HG02588 (cell line): ENCODE measurements around the gene ODAD4.

Experiments used
- ATAC-seq: cut with Tn5 transposase; IDR thresholded peaks from one replicate; pipeline ENCODE4 v1.9.1; 2021; ENCODE audit warnings: mild to moderate bottlenecking, moderate library complexity; ENCODE audit not compliant: unreplicated experiment

ODAD4 gene

GRCh38 chr17:41939693-41940090 is 9.3 kb downstream of the ODAD4 start:
- no peak for ATAC-seq

GRCh38 chr17:41941168-41941567 is 10.8 kb downstream of the ODAD4 start:
- no peak for ATAC-seq

- ATAC-seq, result no peak
Observed at GRCh38 chr17:41942626-41943373, 12.4 kb downstream of the ODAD4 start.

- ATAC-seq, result no peak
Observed at GRCh38 chr17:41943492-41943891, 13.1 kb downstream of the ODAD4 start.

- ATAC-seq, result no peak
Observed at GRCh38 chr17:41944943-41945342, 14.5 kb downstream of the ODAD4 start.

- no peak for ATAC-seq
Observed at GRCh38 chr17:41948762-41949460, 18.5 kb downstream of the ODAD4 start.

- ATAC-seq, result no peak
Observed at GRCh38 chr17:41956522-41956921, 26.1 kb downstream of the ODAD4 start.

GRCh38 chr17:41957031-41957868 is 26.8 kb downstream of the ODAD4 start:
- no peak for ATAC-seq

GRCh38 chr17:41957869-41958439 is 27.5 kb downstream of the ODAD4 start:
- no peak for ATAC-seq

GRCh38 chr17:41959030-41959335 is 28.6 kb downstream of the ODAD4 start:
- no peak for ATAC-seq

GRCh38 chr17:41959336-41960095 is 29.1 kb downstream of the ODAD4 start:
- no peak for ATAC-seq

GRCh38 chr17:41962111-41962510 is 31.7 kb downstream of the ODAD4 start:
- ATAC-seq, result no peak

- ATAC-seq, result no peak
Observed at GRCh38 chr17:41962768-41963434, 32.5 kb downstream of the ODAD4 start.

GRCh38 chr17:41965694-41966462 is 35.5 kb downstream of the ODAD4 start:
- peak; percentile 32 for ATAC-seq

- peak; percentile 64 for ATAC-seq
Observed at GRCh38 chr17:41966463-41967140, 36.2 kb downstream of the ODAD4 start, which contains the start of gene CNP. TSS of gene CNP (plus strand) at chr17:41966795. CDS start at chr17:41966885, 90 bp downstream.

- ATAC-seq, result no peak
Observed at GRCh38 chr17:41967141-41967920, 36.9 kb downstream of the ODAD4 start.

- ATAC-seq, result no peak
Observed at GRCh38 chr17:41967921-41968578, 37.6 kb downstream of the ODAD4 start.
